Right hindlimb (tissue), 1 donor: ENCODE measurements around the gene ANKRD10.

ENCODE experiments used
- DNase-seq: peaks from one replicate; pipeline ENCODE4 v3.0.0-alpha.2; 2018

ANKRD10 gene

DNA sequence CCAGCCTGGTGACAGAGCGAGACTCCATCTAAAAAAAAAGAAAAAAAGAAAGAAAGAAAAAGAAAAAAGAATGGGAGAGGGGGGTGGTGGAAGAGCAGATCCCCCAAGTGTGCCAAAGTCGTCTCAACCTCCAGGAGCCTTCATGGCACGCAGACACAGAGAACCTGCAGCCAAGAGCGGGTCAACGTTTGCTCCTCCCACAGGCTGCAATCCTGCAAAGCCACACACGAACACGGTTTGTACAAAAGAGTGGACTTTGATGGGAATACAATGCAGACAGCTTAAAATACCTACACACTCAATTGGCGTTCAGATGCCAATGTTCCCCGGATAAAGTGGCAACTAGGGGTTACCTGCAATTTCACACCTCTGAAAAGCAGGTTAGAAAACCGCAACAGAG, 29.4 kb downstream of the ANKRD10 start:
- no peak for DNase-seq

DNA sequence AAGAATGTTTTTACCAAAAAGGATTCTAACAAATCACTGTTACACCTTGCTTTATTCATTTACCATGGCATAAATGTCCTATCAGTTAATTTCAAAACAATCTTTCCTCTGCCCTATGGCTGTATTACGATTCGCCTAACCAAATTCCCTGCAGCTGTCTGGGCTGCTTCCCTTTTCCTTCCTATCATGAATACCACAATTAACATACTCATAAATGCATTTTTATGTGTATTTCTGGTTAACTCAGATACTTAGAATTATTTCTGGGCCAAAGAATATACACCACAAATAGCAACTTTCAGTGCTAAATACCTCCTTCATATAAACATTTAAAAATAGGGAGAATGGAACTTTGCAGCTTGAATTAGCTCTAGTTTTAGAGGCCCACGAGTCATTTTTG, 30.4 kb downstream of the ANKRD10 start:
- DNase-seq: no peak

GRCh38 chr13:110883542-110883941, 31.3 kb downstream of the ANKRD10 start:
- DNase-seq: no peak

- DNase-seq: no peak
These were observed 31.9 kb downstream of the ANKRD10 start for GRCh38 chr13:110882972-110883371.

GRCh38 chr13:110881839-110882627, 32.8 kb downstream of the ANKRD10 start:
- DNase-seq: no peak

- DNase-seq: no peak
These were observed 34.2 kb downstream of the ANKRD10 start for GRCh38 chr13:110880627-110881026.

- no peak for DNase-seq
These were observed 35.4 kb downstream of the ANKRD10 start for GRCh38 chr13:110879482-110879881.

DNA sequence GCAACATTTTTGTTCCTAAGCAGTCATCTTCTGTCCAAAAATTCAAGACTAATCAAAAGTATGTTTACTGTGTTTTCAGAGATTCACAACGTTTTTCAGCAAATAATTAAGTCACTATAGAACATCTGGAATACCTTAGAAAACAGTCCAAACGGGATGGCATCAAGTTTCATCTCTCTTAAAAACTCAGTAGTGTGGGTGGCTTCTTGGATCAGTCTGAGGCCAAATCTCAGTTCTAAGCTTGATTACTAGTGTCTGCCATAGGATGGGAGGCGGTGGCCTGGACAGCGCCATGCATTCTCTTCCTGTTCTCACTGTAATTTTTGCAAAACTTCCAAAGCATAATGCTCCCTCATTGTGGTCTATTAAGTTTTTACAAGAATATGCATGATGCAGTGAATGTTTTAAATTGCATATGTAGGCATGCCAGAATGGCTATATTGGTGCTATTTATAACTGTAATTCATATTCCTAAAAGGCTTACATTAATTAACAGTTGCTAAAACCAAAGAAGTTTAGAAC, 37.1 kb downstream of the ANKRD10 start:
- DNase-seq: no peak

- DNase-seq: no peak
These were observed 38.3 kb downstream of the ANKRD10 start for GRCh38 chr13:110876609-110877008.

- no peak for DNase-seq
These were observed 39.6 kb downstream of the ANKRD10 start for GRCh38 chr13:110875241-110875640.

DNA sequence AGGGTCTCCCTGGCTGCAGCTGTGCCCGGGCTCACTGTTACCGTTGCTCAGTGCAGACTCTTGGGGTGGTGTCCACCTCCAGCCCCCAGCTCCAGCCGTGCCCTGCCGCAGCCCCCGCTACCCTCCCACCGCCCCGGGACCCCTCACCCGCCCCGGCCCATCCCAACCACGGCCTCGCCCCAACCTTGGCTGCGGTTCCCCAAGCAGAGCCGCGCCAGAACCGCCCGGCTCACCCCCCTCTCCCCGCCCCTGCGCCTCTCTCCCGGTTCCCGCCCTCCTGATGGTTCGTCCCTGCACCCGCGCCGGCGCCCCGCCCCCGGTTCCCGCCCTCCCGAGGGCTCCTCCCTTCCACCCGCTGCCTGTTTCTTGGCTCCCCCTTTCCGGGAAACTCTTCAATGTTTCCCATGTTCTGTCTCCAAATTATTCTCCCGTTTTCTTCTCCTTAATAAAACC, 40.3 kb downstream of the ANKRD10 start:
- peak; percentile 93 for DNase-seq

- no peak for DNase-seq
These were observed 41.0 kb downstream of the ANKRD10 start for GRCh38 chr13:110873639-110874507.

- no peak for DNase-seq
These were observed 41.9 kb downstream of the ANKRD10 start for GRCh38 chr13:110872768-110873638.

GRCh38 chr13:110872034-110872767, 42.7 kb downstream of the ANKRD10 start:
- no peak for DNase-seq

DNA sequence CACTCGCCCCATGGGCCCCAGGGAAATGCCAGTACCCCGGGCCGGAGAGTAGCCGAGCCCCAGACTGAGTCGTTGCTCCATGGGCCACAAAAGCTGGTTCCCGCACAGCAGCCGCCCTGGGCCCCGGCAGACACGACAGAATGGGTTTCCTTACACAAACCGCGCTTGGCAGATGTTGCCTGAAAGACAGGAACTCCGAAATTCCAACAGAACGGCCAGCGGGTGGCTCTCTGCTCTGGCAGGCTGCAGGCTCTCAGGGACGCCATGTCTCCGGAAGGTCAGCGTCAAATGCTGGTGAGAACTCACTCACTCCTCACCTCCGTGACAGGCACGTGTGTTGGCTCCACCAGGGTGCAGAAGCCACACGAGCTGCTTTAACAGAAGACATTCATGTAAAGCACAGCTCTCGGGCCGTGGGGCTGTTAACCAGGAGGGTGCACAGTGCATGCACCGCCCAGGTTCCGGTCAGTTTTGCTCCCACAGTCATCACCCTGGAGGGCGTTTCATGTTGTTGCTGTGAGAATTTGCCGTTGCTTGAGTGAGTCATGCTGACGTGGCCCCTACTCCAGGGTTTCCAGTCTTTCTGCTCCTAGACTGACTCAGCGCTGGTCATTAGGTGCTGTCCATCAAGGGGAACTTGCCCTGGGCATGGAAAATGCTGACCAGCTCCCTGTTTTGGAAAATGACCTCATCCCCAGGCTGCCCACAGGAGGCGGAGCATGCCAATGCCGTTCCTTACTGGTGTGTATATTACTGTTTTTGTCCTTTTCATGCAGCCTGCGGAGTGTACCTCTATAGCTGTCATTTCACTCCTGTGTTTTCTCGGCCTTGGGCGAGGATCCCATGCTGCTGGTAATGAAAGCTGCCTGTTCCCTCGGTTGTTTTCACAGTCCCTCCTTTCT, 44.8 kb downstream of the ANKRD10 start:
- DNase-seq: peak; percentile 86

DNA sequence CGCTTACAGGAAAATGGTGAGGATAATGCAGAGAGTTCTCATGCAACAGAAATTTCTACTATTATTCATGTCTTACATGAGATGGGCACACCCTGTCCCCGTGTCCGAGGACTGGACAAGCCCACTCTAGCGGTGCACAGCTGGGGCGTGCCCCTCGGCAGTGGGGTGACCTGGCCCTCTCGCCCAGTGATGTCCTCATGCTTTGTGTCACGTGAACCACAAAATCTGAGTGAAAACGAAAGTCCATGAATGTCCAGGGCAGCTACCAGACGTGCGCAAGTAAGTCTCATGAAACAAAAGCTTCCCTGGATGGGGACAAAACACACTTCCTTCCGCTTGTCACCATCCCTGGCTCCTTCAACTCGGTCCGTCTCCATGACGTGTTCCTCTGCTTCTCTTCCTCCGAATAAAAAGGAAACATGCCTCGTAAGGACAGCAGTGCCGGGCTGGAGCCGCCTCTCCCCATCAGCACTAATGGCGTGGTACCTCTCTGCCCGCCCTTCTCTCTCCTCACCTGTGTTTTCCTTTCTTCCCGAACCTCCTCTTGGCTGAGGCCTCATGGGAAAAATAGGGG, 45.6 kb downstream of the ANKRD10 start:
- no peak for DNase-seq

GRCh38 chr13:110868720-110869119, 46.1 kb downstream of the ANKRD10 start:
- DNase-seq: no peak

DNA sequence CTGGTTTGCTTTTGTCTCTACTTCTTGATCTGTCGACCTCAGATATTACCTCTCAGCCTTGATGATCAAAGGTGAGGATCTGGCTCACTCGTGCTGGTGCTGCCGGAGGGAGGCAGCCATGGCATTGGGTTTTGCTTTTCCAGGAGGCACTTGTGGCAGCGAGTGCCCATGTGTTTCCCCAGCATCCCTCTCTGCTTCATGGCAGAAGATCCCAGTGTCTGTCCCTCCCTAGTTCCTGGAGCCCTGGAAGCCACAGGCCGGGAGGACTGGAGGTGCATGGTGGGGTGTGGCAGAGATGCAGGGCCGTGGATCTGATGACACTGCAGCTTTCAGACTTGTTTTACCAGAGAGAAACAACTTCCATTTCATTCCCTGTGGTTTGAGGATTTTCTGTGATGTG, 47.5 kb downstream of the ANKRD10 start:
- no peak for DNase-seq

DNA sequence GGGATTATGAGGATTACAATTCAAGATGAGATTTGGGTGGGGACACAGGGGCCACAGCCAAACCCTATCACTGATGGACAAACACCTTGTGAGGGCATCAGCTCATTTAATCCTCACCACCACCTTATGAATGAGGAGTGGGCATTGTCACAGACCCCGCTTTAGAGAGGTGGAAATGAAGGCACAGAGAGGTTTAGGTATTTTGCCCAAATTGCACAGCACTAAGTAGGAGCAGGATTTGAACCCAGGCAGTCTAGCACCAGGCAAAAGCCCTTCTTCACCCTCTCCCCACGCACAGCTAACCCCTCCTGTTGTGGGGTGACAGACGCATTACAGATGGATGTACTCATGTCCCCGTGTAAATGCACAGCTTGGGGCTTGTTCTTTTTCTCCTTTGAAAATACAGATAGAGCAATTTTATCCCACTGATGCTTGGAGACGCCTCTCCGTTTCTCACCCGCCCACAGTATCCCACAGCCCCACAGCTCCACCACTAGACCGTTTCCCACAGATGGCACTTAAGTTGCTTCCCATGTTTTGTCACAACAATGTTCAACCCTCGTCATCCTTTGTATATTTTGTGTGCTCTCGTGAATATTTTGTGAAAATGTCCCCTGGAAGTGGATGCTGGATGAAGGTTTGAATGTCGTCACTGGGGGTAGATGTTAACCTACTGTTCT, 48.2 kb downstream of the ANKRD10 start:
- no peak for DNase-seq

DNA sequence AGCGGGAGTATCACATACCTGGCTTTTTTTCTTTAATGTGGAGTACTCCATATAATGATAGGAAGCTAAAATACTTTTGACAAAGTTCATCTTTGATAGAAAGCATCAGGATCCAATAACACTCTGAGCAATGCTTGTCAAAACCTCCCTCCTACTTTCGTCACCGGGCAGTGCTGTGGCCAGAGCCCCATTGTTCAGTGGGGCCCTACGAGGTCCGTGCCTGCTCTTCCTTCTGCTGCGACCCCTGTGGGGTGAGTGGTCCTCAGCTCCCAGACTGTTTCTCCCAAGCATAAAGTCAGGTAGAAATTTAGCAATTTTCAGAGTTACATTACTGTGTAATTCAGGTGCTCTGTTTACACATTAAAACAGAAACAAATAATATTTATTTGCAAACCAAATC, 51.2 kb downstream of the ANKRD10 start:
- no peak for DNase-seq
